H9 (cell line): ENCODE results near the gene DCPS. TPM values are rescaled to one million over a fixed set of nuclear protein-coding genes. Genes with fewer than 3 reads are reported as not detected.

Source experiments
- DNase-seq: peaks from one replicate; pipeline ENCODE4 v3.0.0-alpha.2; 2017
- H2AFZ ChIP-seq: one replicate; pipeline ENCODE4 v1.6.1; 2013; ENCODE audit warnings: mild to moderate bottlenecking, low read length, control low read depth, moderate library complexity
- H2AK5ac ChIP-seq: 2 replicates; pipeline ENCODE4 v1.6.1; 2013; ENCODE audit warnings: low read length, control low read depth, mixed read lengths; ENCODE audit not compliant: insufficient read length
- H2BK120ac ChIP-seq: one replicate; pipeline ENCODE4 v1.6.1; 2013; ENCODE audit warnings: low read depth, mild to moderate bottlenecking, low read length, control low read depth, inconsistent platforms; ENCODE audit not compliant: poor library complexity, severe bottlenecking
- H2BK12ac ChIP-seq: 2 replicates; pipeline ENCODE4 v1.6.1; 2013; ENCODE audit warnings: low read length, control low read depth, mixed read lengths, low read depth; ENCODE audit not compliant: insufficient read length
- H2BK15ac ChIP-seq: 2 replicates; pipeline ENCODE4 v1.6.1; 2013; ENCODE audit warnings: low read depth, low read length, control low read depth
- H2BK20ac ChIP-seq: one replicate; pipeline ENCODE4 v1.6.1; 2013; ENCODE audit warnings: low read depth, mild to moderate bottlenecking, low read length, control low read depth, inconsistent platforms; ENCODE audit not compliant: poor library complexity, severe bottlenecking
- H2BK5ac ChIP-seq: 2 replicates; pipeline ENCODE4 v1.6.1; 2013; ENCODE audit warnings: low read length, control low read depth, mixed read lengths; ENCODE audit not compliant: insufficient read length
- H3K14ac ChIP-seq: 2 replicates; pipeline ENCODE4 v1.6.1; 2013; ENCODE audit warnings: low read length, control low read depth; ENCODE audit not compliant: insufficient read depth
- H3K18ac ChIP-seq: 2 replicates; pipeline ENCODE4 v1.6.1; 2013; ENCODE audit warnings: low read depth, mild to moderate bottlenecking, mixed read lengths, low read length, control low read depth; ENCODE audit not compliant: insufficient read length
- H3K23ac ChIP-seq: 2 replicates; pipeline ENCODE4 v1.6.1; 2013; ENCODE audit warnings: low read length, control low read depth, mixed read lengths, low read depth; ENCODE audit not compliant: insufficient read length
- H3K23me2 ChIP-seq: 2 replicates; pipeline ENCODE4 v1.6.1; 2013; ENCODE audit warnings: low read depth, mild to moderate bottlenecking, mixed read lengths, low read length, control low read depth; ENCODE audit not compliant: insufficient read length, poor library complexity, severe bottlenecking
- H3K27ac ChIP-seq: 2 replicates; pipeline ENCODE4 v1.5.1; 2013; ENCODE audit warnings: low read length, control low read depth, mixed read lengths, low read depth; ENCODE audit not compliant: insufficient read length
- H3K27me3 ChIP-seq: 2 replicates; pipeline ENCODE4 v1.6.1; 2013; ENCODE audit warnings: low read length, control low read depth, inconsistent platforms; ENCODE audit not compliant: insufficient read depth
- H3K4ac ChIP-seq: 2 replicates; pipeline ENCODE4 v1.6.1; 2013; ENCODE audit warnings: low read depth, mild to moderate bottlenecking, control low read depth, inconsistent platforms, low read length, moderate library complexity
- H3K4me1 ChIP-seq: 2 replicates; pipeline ENCODE4 v1.6.1; 2013; ENCODE audit warnings: low read length, control low read depth, inconsistent platforms; ENCODE audit not compliant: insufficient read depth
- H3K4me2 ChIP-seq: 2 replicates; pipeline ENCODE4 v1.6.1; 2013; ENCODE audit warnings: low read length, control low read depth, mixed read lengths; ENCODE audit not compliant: insufficient read length, insufficient read depth
- H3K56ac ChIP-seq: 2 replicates; pipeline ENCODE4 v1.6.1; 2013; ENCODE audit warnings: low read depth, mild to moderate bottlenecking, mixed read lengths, low read length, control low read depth; ENCODE audit not compliant: insufficient read length
- H3K79me1 ChIP-seq: 2 replicates; pipeline ENCODE4 v1.6.1; 2013; ENCODE audit warnings: low read depth, mild to moderate bottlenecking, moderate library complexity, low read length, control low read depth, inconsistent platforms; ENCODE audit not compliant: insufficient read depth, poor library complexity, severe bottlenecking
- H3K79me2 ChIP-seq: 2 replicates; pipeline ENCODE4 v1.6.1; 2013; ENCODE audit warnings: low read length, control low read depth, inconsistent platforms; ENCODE audit not compliant: insufficient read depth
- H3K9ac ChIP-seq: 2 replicates; pipeline ENCODE4 v1.6.1; 2013; ENCODE audit warnings: low read length, control low read depth, mixed read lengths; ENCODE audit not compliant: insufficient read length; ENCODE audit errors: extremely low read depth
- H3K9me3 ChIP-seq: one replicate; pipeline ENCODE4 v1.6.1; 2013; ENCODE audit warnings: low read depth, low read length, inconsistent platforms; ENCODE audit not compliant: control insufficient read depth
- H3T11ph ChIP-seq: one replicate; pipeline ENCODE4 v1.6.1; 2013; ENCODE audit warnings: mild to moderate bottlenecking, low read length, control low read depth, inconsistent platforms
- H4K20me1 ChIP-seq: one replicate; pipeline ENCODE4 v1.6.1; 2013; ENCODE audit not compliant: control insufficient read depth, insufficient read length, insufficient read depth
- H4K5ac ChIP-seq: 2 replicates; pipeline ENCODE4 v1.6.1; 2013; ENCODE audit warnings: low read depth, mild to moderate bottlenecking, mixed read lengths, low read length, control low read depth; ENCODE audit not compliant: insufficient read length
- H4K8ac ChIP-seq: replicated peaks from 2 replicates; pipeline ENCODE4 v1.6.1; 2013; ENCODE audit warnings: low read length, control low read depth, mixed read lengths, low read depth; ENCODE audit not compliant: insufficient read length
- H4K91ac ChIP-seq: 2 replicates; pipeline ENCODE4 v1.6.1; 2013; ENCODE audit warnings: low read depth, mild to moderate bottlenecking, moderate library complexity, mixed read lengths, low read length, control low read depth; ENCODE audit not compliant: insufficient read length
- H3K27ac Mint-ChIP-seq, 3 experiments: 2 replicates in 2 of 3; 3 replicates in 1 of 3; pipeline ENCODE4 v1.8.0; 2020 to 2021; ENCODE audit warnings: mixed read lengths in 3 of 3, mild to moderate bottlenecking in 1 of 3, moderate library complexity in 1 of 3
- H3K27me3 Mint-ChIP-seq: 2 replicates; pipeline ENCODE4 v1.8.0; 2021; ENCODE audit warnings: low read depth, mild to moderate bottlenecking, moderate library complexity, mixed read lengths
- H3K36me3 Mint-ChIP-seq, 3 experiments: 2 replicates in 2 of 3; 3 replicates in 1 of 3; pipeline ENCODE4 v1.8.0; 2020 to 2021; ENCODE audit warnings: low read depth in 3 of 3, mixed read lengths in 3 of 3; ENCODE audit not compliant: insufficient read depth in 1 of 3
- H3K4me1 Mint-ChIP-seq, 2 experiments: 2 replicates each; pipeline ENCODE4 v1.8.0; 2020; ENCODE audit warnings: mixed read lengths in 2 of 2
- H3K4me3 Mint-ChIP-seq, 2 experiments: 2 replicates in 1 of 2; 3 replicates in 1 of 2; pipeline ENCODE4 v1.8.0; 2020 to 2021; ENCODE audit warnings: mild to moderate bottlenecking in 2 of 2, mixed read lengths in 2 of 2, moderate library complexity in 1 of 2
- H3K9me3 Mint-ChIP-seq, 2 experiments: 2 replicates in 1 of 2; 3 replicates in 1 of 2; pipeline ENCODE4 v1.8.0; 2020; ENCODE audit warnings: mild to moderate bottlenecking in 2 of 2, mixed read lengths in 2 of 2, moderate library complexity in 1 of 2
- WGBS: extraction: QIAGEN DNeasy Blood & Tissue Kit; methylation state at CpG from one replicate; pipeline ENCODE4 v1.1.7; 2013; ENCODE audit warnings: missing lambda C conversion rate, low lambda C conversion rate, mixed read lengths; ENCODE audit not compliant: insufficient read length; ENCODE audit errors: extremely low coverage; 5-methylcytosine and 5-hydroxymethylcytosine counted together
- total RNA-seq: library from RNA; stranded (reverse); gene quantifications from 2 replicates; pipeline ENCODE4 v1.2.1, GENCODE V29; 2021
- TF ChIP-seq, protein P1 (sequence below): fragments of 200-600 bp; sonication (generic); conservative IDR thresholded peaks from 3 replicates; pipeline ENCODE4 v1.8.0; 2021; ENCODE audit warnings: antibody characterized with exemption, mild to moderate bottlenecking

DCPS gene
- total RNA-seq, 1 experiment from 2014 or later = 27.7 TPM

DNA sequence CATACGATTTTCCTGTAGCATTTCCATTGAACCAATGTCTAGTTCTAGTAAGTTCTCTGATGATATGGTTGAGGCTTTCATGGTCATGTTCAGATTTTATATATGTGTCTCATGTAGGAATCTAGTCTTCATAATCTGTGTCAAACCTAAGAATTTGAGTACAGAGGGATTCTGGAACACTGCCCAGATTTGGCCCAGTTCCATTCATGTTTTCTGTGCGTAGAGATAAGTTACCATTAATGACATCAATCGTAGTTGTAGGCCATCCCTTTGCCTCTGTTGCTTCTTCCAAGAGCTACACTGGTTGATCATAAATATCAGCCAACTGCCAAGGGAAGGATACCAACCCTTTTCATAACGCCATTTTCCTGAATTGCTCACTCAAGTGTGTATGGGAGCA lies 74.9 kb downstream of the DCPS start:
- Histone ChIP-seq H4K20me1 (peaks cover 3% of the 10 kb centered on the region), H3T11ph (no peak overlapping the region), H3K79me2 (peaks cover 2% of the 10 kb centered on the region; the same call in 1 of the 2 replicates), H3K14ac (no peak overlapping the region), H3K23me2 (no peaks in the 10 kb centered on the region), H4K5ac (no peak overlapping the region), H4K8ac (no peak overlapping the region), H2BK5ac (no peak overlapping the region), H2AFZ (no peak overlapping the region), H3K4ac (no peak overlapping the region), H3K79me1 (peaks cover 3% of the 10 kb centered on the region), H3K27ac (no peak overlapping the region), H3K27me3 (no peaks in the 10 kb centered on the region), H3K23ac (no peak overlapping the region), H2BK20ac (no peak overlapping the region), H3K56ac (no peak overlapping the region), H2AK5ac (peak overlapping the region; percentile 80), H3K9me3 (no peaks in the 10 kb centered on the region), H3K4me2 (no peak overlapping the region), H2BK120ac (no peak overlapping the region), H4K91ac (no peak overlapping the region), H3K18ac (no peak overlapping the region), H2BK12ac (no peak overlapping the region), H3K4me1 (no peaks in the 10 kb centered on the region), H3K9ac (no peak overlapping the region), H2BK15ac (no peak overlapping the region)
- Mint-ChIP-seq H3K4me1 (peaks cover 2 to 3% of the 10 kb centered on the region in 2 experiments; a peak in 3 of 4 replicates), H3K36me3 (no peaks in the 10 kb centered on the region; a peak in 1 of 7 replicates), H3K27ac (no peak overlapping the region), H3K9me3 (no peaks in the 10 kb centered on the region), H3K4me3 (no peak overlapping the region), H3K27me3 (no peaks in the 10 kb centered on the region)
- TF ChIP-seq, protein P1, sequence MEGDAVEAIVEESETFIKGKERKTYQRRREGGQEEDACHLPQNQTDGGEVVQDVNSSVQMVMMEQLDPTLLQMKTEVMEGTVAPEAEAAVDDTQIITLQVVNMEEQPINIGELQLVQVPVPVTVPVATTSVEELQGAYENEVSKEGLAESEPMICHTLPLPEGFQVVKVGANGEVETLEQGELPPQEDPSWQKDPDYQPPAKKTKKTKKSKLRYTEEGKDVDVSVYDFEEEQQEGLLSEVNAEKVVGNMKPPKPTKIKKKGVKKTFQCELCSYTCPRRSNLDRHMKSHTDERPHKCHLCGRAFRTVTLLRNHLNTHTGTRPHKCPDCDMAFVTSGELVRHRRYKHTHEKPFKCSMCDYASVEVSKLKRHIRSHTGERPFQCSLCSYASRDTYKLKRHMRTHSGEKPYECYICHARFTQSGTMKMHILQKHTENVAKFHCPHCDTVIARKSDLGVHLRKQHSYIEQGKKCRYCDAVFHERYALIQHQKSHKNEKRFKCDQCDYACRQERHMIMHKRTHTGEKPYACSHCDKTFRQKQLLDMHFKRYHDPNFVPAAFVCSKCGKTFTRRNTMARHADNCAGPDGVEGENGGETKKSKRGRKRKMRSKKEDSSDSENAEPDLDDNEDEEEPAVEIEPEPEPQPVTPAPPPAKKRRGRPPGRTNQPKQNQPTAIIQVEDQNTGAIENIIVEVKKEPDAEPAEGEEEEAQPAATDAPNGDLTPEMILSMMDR = no peak
- no CpG with 5 or more reads among the region's 4 CpGs for WGBS
- no peak for DNase-seq
